Endothelial cell of umbilical vein (primary cell): ENCODE data around the gene STK24.

ENCODE experiments used
- EZH2 ChIP-seq: IDR thresholded peaks from 2 replicates; pipeline ENCODE4 v1.6.1; 2012; ENCODE audit warnings: borderline replicate concordance, low read depth, mild to moderate bottlenecking, moderate library complexity, low read length, inconsistent platforms; ENCODE audit not compliant: severe bottlenecking
- GATA2 ChIP-seq: IDR thresholded peaks from 2 replicates; pipeline ENCODE4 v1.7.0; 2011; ENCODE audit warnings: low read depth, mild to moderate bottlenecking, moderate library complexity, mixed read lengths, low read length; ENCODE audit not compliant: insufficient read length, insufficient read depth
- JUN ChIP-seq: IDR thresholded peaks from 2 replicates; pipeline ENCODE4 v1.6.1; 2011; ENCODE audit warnings: borderline replicate concordance, low read depth; ENCODE audit not compliant: insufficient read length, insufficient read depth
- MYC ChIP-seq: IDR thresholded peaks from one replicate; pipeline ENCODE4 v1.6.1; 2011; ENCODE audit warnings: mild to moderate bottlenecking, low read depth, low read length
- POLR2A ChIP-seq: IDR thresholded peaks from 2 replicates; pipeline ENCODE4 v1.6.1; 2012; ENCODE audit warnings: low read depth, mild to moderate bottlenecking, control low read depth, low read length
- POLR2AphosphoS5 ChIP-seq: IDR thresholded peaks from 2 replicates; pipeline ENCODE4 v1.6.1; 2012; ENCODE audit warnings: low read depth, mild to moderate bottlenecking, control low read depth, low read length, moderate library complexity; ENCODE audit not compliant: insufficient read depth
- TF ChIP-seq, protein P1 (sequence below), 2 donors: IDR thresholded peaks; 1 replicate in 1 of 2; 2 replicates in 1 of 2; pipeline ENCODE4 v1.5.1; 2011; ENCODE audit warnings: low read length in 2 of 2, mild to moderate bottlenecking in 2 of 2, moderate library complexity in 2 of 2, control low read depth in 1 of 2, inconsistent platforms in 1 of 2, low read depth in 1 of 2; ENCODE audit not compliant: insufficient read depth in 1 of 2; ENCODE audit errors: extremely low read depth in 1 of 2
- TF ChIP-seq, protein P2 (sequence below): IDR thresholded peaks from 2 replicates; pipeline ENCODE4 v1.6.1; 2011; ENCODE audit not compliant: insufficient read depth, insufficient read length

DNA sequence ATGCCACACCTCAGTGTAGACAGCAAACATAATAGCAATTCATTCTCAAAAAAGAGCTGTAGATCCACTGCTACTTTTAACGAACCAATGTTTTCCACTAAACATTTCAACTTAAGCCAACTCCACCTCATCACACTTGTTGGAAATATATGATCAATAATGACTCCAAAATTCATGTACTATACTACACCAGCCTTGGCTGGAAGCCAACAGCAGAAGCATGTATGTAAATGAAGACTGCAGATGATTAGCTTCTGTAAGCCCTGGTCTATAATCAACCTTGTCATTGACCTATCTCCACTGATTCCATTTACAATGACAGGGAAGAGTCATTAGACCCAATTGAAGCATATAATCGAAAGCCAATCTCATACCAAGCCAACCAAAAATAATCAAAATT is 71.7 kb downstream of the STK24 start:
- TF ChIP-seq, protein P1, sequence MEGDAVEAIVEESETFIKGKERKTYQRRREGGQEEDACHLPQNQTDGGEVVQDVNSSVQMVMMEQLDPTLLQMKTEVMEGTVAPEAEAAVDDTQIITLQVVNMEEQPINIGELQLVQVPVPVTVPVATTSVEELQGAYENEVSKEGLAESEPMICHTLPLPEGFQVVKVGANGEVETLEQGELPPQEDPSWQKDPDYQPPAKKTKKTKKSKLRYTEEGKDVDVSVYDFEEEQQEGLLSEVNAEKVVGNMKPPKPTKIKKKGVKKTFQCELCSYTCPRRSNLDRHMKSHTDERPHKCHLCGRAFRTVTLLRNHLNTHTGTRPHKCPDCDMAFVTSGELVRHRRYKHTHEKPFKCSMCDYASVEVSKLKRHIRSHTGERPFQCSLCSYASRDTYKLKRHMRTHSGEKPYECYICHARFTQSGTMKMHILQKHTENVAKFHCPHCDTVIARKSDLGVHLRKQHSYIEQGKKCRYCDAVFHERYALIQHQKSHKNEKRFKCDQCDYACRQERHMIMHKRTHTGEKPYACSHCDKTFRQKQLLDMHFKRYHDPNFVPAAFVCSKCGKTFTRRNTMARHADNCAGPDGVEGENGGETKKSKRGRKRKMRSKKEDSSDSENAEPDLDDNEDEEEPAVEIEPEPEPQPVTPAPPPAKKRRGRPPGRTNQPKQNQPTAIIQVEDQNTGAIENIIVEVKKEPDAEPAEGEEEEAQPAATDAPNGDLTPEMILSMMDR (IDR thresholded peaks at IDR 0.05; ENCODE audit: extremely low read depth in 1 of 2, insufficient read depth in 1 of 2, low read depth in 1 of 2, low read length in 2 of 2), result no peak
- TF ChIP-seq POLR2AphosphoS5, result no peak
- TF ChIP-seq EZH2, result no peak
- TF ChIP-seq MYC, result no peak
- no peak for TF ChIP-seq POLR2A
- TF ChIP-seq, protein P2, sequence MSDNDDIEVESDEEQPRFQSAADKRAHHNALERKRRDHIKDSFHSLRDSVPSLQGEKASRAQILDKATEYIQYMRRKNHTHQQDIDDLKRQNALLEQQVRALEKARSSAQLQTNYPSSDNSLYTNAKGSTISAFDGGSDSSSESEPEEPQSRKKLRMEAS, result no peak
- TF ChIP-seq JUN, result no peak
- TF ChIP-seq GATA2, result no peak
